ENCODE measurements around the gene PIGT.

DNA sequence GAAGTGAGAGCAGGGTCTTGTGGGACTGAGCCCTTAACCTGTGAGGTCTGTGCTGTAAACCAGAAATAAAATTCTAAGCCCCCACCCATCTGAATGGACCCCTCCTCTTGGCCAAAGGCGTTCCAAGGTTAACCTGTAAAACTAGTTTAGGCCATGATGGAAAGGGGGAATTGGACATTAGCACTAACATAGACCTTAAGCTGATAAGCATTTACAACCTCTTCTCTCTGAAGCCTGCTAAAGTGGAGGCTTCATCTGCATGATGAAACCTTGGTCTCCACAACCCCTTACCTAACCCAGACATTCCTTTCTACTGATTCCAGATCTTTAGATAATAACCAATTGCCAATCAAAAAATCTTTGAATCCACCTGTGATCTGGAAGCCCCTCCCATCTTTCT is 25.8 kb downstream of the PIGT start:
- no peak for TF ChIP-seq CTCF (IDR thresholded peaks at IDR 0.05)
- TF ChIP-seq POLR2A (IDR thresholded peaks at IDR 0.05) = no peak

All from thyroid gland (tissue), 4 donors.